Activated naive CD8-positive, alpha-beta T cell treated with anti-CD3 and anti-CD28 coated beads, Interleukin-2, amount 50 U/mL, for 24 hours (primary cell): ENCODE data around the gene NUP153.

ENCODE experiments used
- ATAC-seq: fragments of 150-1000 bp; cut with Tn5 transposase; one replicate; pipeline ENCODE4 v1.10.0; 2021
- DNase-seq: peaks from one replicate; pipeline ENCODE4 v3.0.0; 2021
- H3K27ac Mint-ChIP-seq: one replicate; pipeline ENCODE4 v1.8.0; 2021; ENCODE audit warnings: mild to moderate bottlenecking, mixed read lengths
- H3K27me3 Mint-ChIP-seq: one replicate; pipeline ENCODE4 v1.8.0; 2021; ENCODE audit warnings: mixed read lengths
- H3K36me3 Mint-ChIP-seq: one replicate; pipeline ENCODE4 v1.8.0; 2021; ENCODE audit warnings: low read depth, mixed read lengths
- H3K4me1 Mint-ChIP-seq: one replicate; pipeline ENCODE4 v1.8.0; 2021; ENCODE audit warnings: mixed read lengths
- H3K4me3 Mint-ChIP-seq: one replicate; pipeline ENCODE4 v1.8.0; 2021; ENCODE audit warnings: mild to moderate bottlenecking, moderate library complexity, mixed read lengths
- H3K9me3 Mint-ChIP-seq: one replicate; pipeline ENCODE4 v1.8.0; 2021; ENCODE audit warnings: mixed read lengths

NUP153 gene

GRCh38 chr6:17622144-17622543 is 84.6 kb downstream of the NUP153 start:
- no peak for DNase-seq
- H3K9me3 Mint-ChIP-seq: no peaks in the 10 kb centered on the region
- H3K4me1 Mint-ChIP-seq: peaks cover 10% of the 10 kb centered on the region
- no peak overlapping the region for H3K4me3 Mint-ChIP-seq
- H3K27me3 Mint-ChIP-seq: no peaks in the 10 kb centered on the region
- ATAC-seq: no peak
- no peak overlapping the region for H3K27ac Mint-ChIP-seq
- H3K36me3 Mint-ChIP-seq: peaks cover 80% of the 10 kb centered on the region

- peaks cover 80% of the 10 kb centered on the region for H3K36me3 Mint-ChIP-seq
- DNase-seq (no peak), ATAC-seq (no peak)
- H3K4me3 Mint-ChIP-seq: no peak overlapping the region
- no peaks in the 10 kb centered on the region for H3K27me3 Mint-ChIP-seq
- H3K27ac Mint-ChIP-seq: no peak overlapping the region
- H3K9me3 Mint-ChIP-seq: no peaks in the 10 kb centered on the region
- peaks cover 10% of the 10 kb centered on the region for H3K4me1 Mint-ChIP-seq
Observed at GRCh38 chr6:17621003-17621402, 85.7 kb downstream of the NUP153 start.

DNA sequence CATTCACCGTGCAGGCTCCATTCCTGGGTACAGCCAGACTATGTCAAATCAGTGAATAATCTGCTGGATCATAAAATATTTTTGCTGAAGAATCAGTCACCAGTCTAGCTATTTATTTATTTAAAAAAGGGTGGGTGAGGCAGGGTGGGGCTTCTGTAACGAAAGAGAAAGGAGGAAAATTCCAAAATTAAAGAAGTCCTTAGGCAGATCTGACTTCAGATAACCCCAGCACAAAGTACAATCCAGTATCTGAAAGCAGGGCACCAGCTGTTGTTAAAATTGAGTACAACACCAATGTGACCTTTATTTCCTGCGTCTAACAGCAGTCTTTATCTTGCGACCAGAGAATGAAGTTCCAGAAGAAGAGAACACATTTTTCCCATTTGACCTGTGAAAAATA is 90.9 kb downstream of the NUP153 start:
- ATAC-seq (no peak), DNase-seq (no peak)
- no peaks in the 10 kb centered on the region for H3K27me3 Mint-ChIP-seq
- H3K9me3 Mint-ChIP-seq: no peaks in the 10 kb centered on the region
- peaks cover under 1% of the 10 kb centered on the region for H3K4me1 Mint-ChIP-seq
- no peak overlapping the region for H3K27ac Mint-ChIP-seq
- no peak overlapping the region for H3K4me3 Mint-ChIP-seq
- H3K36me3 Mint-ChIP-seq: peaks cover 54% of the 10 kb centered on the region

GRCh38 chr6:17612048-17612447 is 94.7 kb downstream of the NUP153 start:
- ATAC-seq: no peak
- Mint-ChIP-seq H3K36me3 (peaks cover 25% of the 10 kb centered on the region), H3K27ac (peak overlapping the region; percentile 53), H3K9me3 (no peaks in the 10 kb centered on the region), H3K27me3 (no peaks in the 10 kb centered on the region), H3K4me1 (no peaks in the 10 kb centered on the region), H3K4me3 (no peak overlapping the region)
- DNase-seq: no peak

GRCh38 chr6:17610835-17611234 is 95.9 kb downstream of the NUP153 start:
- Mint-ChIP-seq H3K36me3 (peaks cover 20% of the 10 kb centered on the region), H3K4me1 (no peaks in the 10 kb centered on the region), H3K27ac (no peak overlapping the region), H3K4me3 (no peak overlapping the region), H3K27me3 (no peaks in the 10 kb centered on the region), H3K9me3 (no peaks in the 10 kb centered on the region)
- DNase-seq: no peak
- ATAC-seq: no peak

- DNase-seq (no peak), ATAC-seq (no peak)
- peaks cover 9% of the 10 kb centered on the region for H3K36me3 Mint-ChIP-seq
- H3K4me1 Mint-ChIP-seq: peaks cover 22% of the 10 kb centered on the region
- H3K4me3 Mint-ChIP-seq: no peak overlapping the region
- no peaks in the 10 kb centered on the region for H3K9me3 Mint-ChIP-seq
- H3K27me3 Mint-ChIP-seq: no peaks in the 10 kb centered on the region
- peak overlapping the region; percentile 43 for H3K27ac Mint-ChIP-seq
Observed at GRCh38 chr6:17606606-17607005, 100.1 kb downstream of the NUP153 start.

DNA sequence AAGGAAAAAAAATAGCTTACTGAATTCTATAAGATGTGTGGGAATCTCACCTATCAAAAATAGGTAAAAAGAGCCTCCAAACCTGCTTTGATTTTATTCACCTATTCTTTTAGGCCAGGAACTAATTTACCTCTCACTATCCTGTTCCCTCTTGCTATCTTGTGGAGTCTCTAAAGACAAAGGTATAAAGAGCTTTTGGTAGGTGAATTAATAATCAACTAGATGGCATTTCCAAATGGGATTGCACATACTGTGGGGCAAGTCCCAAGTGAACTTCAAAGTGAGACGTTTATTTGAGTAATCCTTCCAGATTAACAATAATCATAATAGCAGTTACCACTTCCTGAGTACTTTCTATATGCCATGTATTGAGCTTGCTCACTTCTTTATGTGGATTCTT is 103.8 kb downstream of the NUP153 start:
- ATAC-seq: peak; percentile 24
- Mint-ChIP-seq H3K27me3 (no peaks in the 10 kb centered on the region), H3K4me1 (peaks cover 36% of the 10 kb centered on the region), H3K4me3 (no peak overlapping the region), H3K36me3 (peaks cover 9% of the 10 kb centered on the region), H3K27ac (no peak overlapping the region), H3K9me3 (no peaks in the 10 kb centered on the region)
- no peak for DNase-seq

DNA sequence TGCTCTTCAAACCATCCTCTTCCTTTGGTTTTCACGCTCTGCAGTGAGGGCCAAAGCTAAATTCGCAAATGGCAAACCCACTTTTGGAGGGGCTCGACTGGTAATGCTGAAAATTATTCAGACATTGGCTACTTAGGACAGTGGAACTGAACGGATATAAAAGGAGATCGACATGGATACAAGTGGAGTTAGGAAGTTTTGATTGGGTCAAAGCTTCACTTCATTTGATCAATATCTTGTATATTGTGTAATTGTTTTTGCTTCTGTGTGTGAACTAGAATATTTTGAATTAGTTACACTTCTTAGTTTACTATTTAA is 105.4 kb downstream of the NUP153 start:
- Mint-ChIP-seq H3K9me3 (no peaks in the 10 kb centered on the region), H3K4me3 (peak overlapping the region; percentile 84), H3K27me3 (no peaks in the 10 kb centered on the region), H3K4me1 (peaks cover 36% of the 10 kb centered on the region), H3K27ac (peak overlapping the region; percentile 59), H3K36me3 (peaks cover 5% of the 10 kb centered on the region)
- ATAC-seq: no peak
- no peak for DNase-seq

DNA sequence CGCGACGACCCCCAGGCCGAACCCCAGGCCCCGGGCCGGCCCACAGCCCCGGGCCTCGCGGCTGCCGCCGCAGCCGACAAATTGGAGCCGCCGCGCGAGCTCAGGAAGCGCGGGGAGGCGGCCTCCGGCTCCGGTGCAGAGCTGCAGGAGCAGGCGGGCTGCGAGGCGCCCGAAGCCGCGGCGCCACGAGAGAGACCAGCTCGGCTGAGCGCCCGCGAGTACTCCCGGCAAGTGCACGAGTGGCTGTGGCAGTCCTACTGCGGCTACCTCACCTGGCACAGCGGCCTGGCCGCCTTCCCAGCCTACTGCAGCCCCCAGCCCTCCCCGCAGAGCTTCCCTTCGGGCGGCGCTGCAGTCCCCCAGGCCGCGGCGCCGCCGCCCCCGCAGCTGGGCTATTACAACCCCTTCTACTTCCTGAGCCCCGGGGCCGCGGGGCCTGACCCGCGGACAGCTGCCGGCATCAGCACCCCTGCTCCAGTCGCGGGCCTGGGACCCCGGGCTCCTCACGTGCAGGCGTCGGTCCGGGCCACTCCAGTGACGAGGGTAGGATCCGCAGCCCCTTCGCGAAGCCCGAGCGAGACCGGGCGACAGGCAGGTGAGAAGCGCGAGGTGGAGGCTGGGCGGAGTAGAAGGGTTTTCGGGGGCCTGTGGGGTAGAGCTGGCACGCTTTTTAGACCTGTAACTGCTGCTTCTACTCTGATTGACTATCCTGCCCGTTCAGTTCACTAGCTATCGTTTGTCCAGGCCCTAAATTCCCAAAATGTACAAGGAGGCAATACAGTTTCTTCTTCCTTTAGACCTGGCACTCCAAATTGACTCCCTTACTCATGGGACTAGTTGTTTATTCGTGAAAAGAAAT is 106.0 kb downstream of the NUP153 start:
- Mint-ChIP-seq H3K27ac (peak overlapping the region; percentile 59), H3K9me3 (no peaks in the 10 kb centered on the region), H3K36me3 (peaks cover 3% of the 10 kb centered on the region), H3K4me1 (peaks cover 36% of the 10 kb centered on the region), H3K27me3 (no peaks in the 10 kb centered on the region), H3K4me3 (peak overlapping the region; percentile 84)
- DNase-seq (peak; percentile 53), ATAC-seq (peak; percentile 51)

GRCh38 chr6:17599877-17600526 is 106.7 kb downstream of the NUP153 start, which contains the start of gene FAM8A1:
TSS of gene FAM8A1 (plus strand) at chr6:17600302. CDS start at chr6:17600410, 108 bp downstream.
- no peaks in the 10 kb centered on the region for H3K27me3 Mint-ChIP-seq
- H3K27ac Mint-ChIP-seq: peak within 1 kb of the TSS; percentile 73
- H3K4me3 Mint-ChIP-seq: peak within 1 kb of the TSS; percentile 84
- ATAC-seq: peak; percentile 85
- peaks cover 36% of the 10 kb centered on the region for H3K4me1 Mint-ChIP-seq
- no peaks in the 10 kb centered on the region for H3K9me3 Mint-ChIP-seq
- peak; percentile 98 for DNase-seq
- H3K36me3 Mint-ChIP-seq: peaks cover 3% of the 10 kb centered on the region

- no peaks in the 10 kb centered on the region for H3K9me3 Mint-ChIP-seq
- H3K27ac Mint-ChIP-seq: no peak overlapping the region
- DNase-seq (no peak), ATAC-seq (no peak)
- peaks cover 11% of the 10 kb centered on the region for H3K4me1 Mint-ChIP-seq
- no peaks in the 10 kb centered on the region for H3K36me3 Mint-ChIP-seq
- H3K27me3 Mint-ChIP-seq: no peaks in the 10 kb centered on the region
- no peak overlapping the region for H3K4me3 Mint-ChIP-seq
Observed at GRCh38 chr6:17596085-17596484, 110.6 kb downstream of the NUP153 start.

- Mint-ChIP-seq H3K4me1 (peaks cover 17% of the 10 kb centered on the region), H3K27me3 (no peaks in the 10 kb centered on the region), H3K27ac (no peak overlapping the region), H3K36me3 (no peaks in the 10 kb centered on the region), H3K9me3 (no peaks in the 10 kb centered on the region), H3K4me3 (no peak overlapping the region)
- DNase-seq (no peak), ATAC-seq (no peak)
Observed at GRCh38 chr6:17593246-17593645, 113.5 kb downstream of the NUP153 start.

GRCh38 chr6:17591287-17591686 is 115.4 kb downstream of the NUP153 start:
- H3K4me3 Mint-ChIP-seq: no peak overlapping the region
- peaks cover 17% of the 10 kb centered on the region for H3K4me1 Mint-ChIP-seq
- H3K36me3 Mint-ChIP-seq: no peaks in the 10 kb centered on the region
- ATAC-seq (no peak), DNase-seq (no peak)
- no peaks in the 10 kb centered on the region for H3K27me3 Mint-ChIP-seq
- no peaks in the 10 kb centered on the region for H3K9me3 Mint-ChIP-seq
- H3K27ac Mint-ChIP-seq: no peak overlapping the region

DNA sequence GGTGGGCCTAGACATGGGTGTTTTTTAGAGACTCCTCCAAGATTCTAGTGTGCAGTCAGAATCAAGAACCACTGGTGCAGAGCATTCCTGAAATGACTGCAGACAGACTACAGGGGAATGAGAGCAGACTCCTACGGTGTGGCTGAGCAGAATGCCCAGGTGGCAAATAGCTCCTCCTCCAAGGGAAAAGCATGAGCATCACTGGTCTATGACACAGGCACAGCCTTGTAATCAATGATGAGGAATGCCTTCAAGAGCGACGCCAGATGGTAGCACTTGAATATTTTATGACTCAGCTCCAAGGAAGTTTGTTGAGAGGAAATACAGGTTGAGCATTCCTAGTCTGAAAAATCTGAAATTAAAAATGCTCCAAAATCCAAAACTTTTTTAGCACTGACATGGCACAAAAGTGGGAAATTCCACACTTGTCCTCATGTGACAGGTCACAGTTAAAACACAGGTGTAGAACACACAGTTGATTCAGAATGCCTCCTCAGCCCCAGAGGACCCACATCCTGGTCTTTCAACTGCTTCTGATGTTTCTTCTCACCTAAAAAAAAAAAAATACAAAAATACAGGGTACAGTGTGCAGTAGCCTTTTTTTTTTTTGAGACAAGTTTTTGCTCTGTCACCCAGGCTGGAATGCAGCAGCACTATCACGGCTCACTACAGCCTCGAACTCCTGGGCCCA is 117.2 kb downstream of the NUP153 start:
- no peak overlapping the region for H3K27ac Mint-ChIP-seq

DNA sequence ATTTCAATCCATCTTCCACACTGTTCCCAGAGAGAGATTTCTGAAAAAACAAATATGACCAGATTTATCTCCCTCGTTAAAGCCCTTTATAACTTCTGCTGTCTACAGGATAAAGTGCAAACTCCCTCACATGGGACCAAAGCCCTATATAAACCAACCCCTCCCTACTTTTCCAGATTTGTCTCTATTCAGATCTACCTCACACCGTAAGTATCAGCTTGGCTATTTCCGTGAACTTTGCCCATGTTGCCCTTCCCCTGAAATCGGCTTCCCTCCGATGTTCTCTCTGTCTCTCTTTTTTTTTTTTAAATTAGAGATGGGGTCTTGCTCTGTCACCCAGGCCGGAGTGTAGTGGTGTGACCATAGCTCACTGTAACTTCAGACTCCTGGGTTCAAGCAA is 118.7 kb downstream of the NUP153 start:
- Mint-ChIP-seq H3K9me3 (no peaks in the 10 kb centered on the region), H3K27me3 (no peaks in the 10 kb centered on the region), H3K4me1 (peaks cover 20% of the 10 kb centered on the region), H3K36me3 (no peaks in the 10 kb centered on the region), H3K27ac (no peak overlapping the region), H3K4me3 (no peak overlapping the region)
- DNase-seq (no peak), ATAC-seq (no peak)

More for the DNA sequence above, 117.2 kb downstream of the NUP153 start:
- H3K36me3 Mint-ChIP-seq: no peaks in the 10 kb centered on the region
- DNase-seq: no peak
- ATAC-seq: peak; percentile 52
- no peak overlapping the region for H3K4me3 Mint-ChIP-seq
- H3K9me3 Mint-ChIP-seq: no peaks in the 10 kb centered on the region
- H3K4me1 Mint-ChIP-seq: peaks cover 17% of the 10 kb centered on the region
- H3K27me3 Mint-ChIP-seq: no peaks in the 10 kb centered on the region
